Gastrocnemius medialis (tissue), 4 donors: ENCODE measurements around the gene ZSWIM1.

Experiments used
- CTCF ChIP-seq, 5 experiments: fragments of 450-650 bp in 3 of 5; fragments of 200-600 bp in 2 of 5; sonication (generic) in 2 of 5; IDR thresholded peaks in 4 of 5; conservative IDR thresholded peaks in 1 of 5; 1 replicate in 4 of 5; 2 replicates in 1 of 5; pipeline ENCODE4 v1.5.1; 2016 to 2019; ENCODE audit warnings: antibody characterized with exemption in 5 of 5, mild to moderate bottlenecking in 3 of 5, moderate library complexity in 3 of 5
- POLR2A ChIP-seq, 2 donors: fragments of 450-650 bp; IDR thresholded peaks; one replicate each; pipeline ENCODE4 v1.6.1; 2017; ENCODE audit warnings: antibody characterized with exemption in 2 of 2, mild to moderate bottlenecking in 2 of 2, moderate library complexity in 2 of 2

GRCh38 chr20:45883100-45883469, 2.1 kb downstream of the ZSWIM1 start:
- TF ChIP-seq CTCF (IDR thresholded peaks at IDR 0.05 in 4 of 5, conservative IDR thresholded peaks at IDR 0.05 in 1 of 5) (no peak), POLR2A (IDR thresholded peaks at IDR 0.05) (no peak)
